Measurements from ENCODE around the gene LRMDA.
A peak's percentile ranks its signal among the peaks of the same experiment; 100 is the strongest.
"Not testable (repeated sequence)": the region's sequence is repeated elsewhere in the genome, so short reads cannot be mapped to it uniquely, and the experiment has no call there.

LRMDA gene

DNA sequence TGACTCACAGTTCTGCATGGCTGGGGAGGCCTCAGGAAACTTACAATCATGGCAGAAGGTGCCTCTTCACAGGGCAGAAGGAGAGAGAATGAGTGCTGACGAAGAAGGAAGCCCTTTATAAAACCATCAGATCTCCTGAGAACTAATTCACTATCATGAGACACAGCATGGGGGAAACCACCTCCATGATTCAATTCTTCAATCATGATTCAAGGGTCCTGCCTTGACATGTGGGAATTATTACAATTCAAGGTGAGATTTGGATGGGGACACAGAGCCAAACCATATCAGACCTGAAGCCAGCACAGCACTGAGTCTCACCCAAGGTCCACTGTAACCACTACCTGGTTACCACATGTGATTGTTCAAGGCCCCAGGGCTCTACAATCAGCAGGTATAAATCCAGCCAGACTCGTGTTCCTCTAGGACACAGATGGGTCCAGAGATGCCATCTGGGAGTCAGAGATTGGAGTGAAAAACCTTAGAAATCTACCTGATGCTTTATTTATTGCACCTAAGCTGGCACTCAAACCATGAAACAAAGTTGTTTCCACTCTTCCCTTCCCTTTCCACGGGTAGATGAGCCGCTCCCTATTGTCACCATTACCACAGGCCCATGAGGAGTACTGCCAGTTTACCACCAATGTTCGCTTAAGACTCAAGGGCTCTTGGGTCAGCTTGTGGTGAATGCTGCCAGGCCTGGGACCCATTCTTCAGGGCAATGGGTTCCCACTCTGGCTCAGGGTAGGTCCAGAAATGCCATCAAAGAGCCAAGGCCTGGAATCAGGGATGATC, 1061.5 kb downstream of the LRMDA start:
- no peak for DNase-seq

GRCh38 chr10:76497666-76498065, 1066.2 kb downstream of the LRMDA start:
- no peak for DNase-seq

DNA sequence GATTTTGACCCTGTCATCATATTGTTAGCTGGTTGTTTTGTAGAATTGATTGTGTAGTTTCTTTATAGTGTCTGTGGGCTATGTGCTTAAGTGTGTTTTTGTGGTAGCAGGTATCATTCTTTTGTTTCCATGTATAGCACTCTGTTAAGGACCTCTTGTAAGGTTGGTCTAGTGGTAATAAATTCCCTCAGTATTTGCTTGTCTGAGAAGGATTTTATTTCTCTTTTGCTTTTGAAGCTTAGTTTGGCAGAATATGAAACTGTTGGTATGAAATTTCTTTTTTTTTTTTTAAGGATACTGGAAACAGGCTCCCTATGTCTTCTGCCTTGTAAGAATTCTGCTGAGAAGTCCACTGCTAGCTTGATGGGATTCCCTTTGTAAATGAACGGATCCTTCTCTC, 1073.4 kb downstream of the LRMDA start:
- no peak for DNase-seq

DNA sequence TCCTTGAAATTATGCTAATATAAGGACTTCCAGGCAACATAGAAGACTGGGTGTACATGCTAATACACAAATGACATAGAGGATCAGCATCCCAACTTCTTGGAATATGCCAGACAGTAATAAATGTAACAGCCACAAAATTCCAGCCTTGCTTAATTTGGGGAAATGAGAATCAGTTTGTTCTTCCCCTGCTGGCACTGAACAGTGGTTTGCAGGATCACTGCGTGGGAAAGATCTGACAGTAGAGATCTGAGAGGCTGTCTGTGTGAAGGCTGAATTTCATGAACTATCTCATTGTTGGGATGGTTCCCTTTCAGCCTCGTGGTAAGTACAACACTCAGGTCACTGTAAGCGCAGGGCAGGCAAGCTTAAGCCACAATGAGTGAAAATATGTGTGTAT, 1078.0 kb downstream of the LRMDA start:
- no peak for DNase-seq

DNA sequence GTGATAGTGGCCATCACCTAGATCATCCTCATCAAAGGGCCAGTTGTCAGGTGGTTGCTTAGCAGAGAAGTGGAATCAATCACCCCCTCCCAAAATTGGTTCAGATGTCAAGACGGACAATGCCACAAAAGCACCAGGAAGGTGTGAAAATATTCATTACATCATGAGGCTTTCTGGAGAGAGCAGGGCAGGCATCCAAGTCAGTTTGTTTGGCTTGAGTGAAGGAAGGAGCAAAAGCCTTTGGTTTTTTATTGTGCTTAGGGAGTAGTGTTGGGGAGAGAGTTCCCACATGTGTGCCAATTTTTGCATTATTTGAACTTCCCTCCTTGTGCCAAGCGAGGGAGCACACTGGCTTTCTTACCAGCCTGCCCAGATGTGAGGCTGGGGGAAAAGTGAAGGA, 1082.9 kb downstream of the LRMDA start:
- DNase-seq, result no peak

GRCh38 chr10:76514869-76515268, 1083.4 kb downstream of the LRMDA start:
- DNase-seq, result no peak

GRCh38 chr10:76522547-76522946, 1091.1 kb downstream of the LRMDA start:
- no peak for DNase-seq

DNA sequence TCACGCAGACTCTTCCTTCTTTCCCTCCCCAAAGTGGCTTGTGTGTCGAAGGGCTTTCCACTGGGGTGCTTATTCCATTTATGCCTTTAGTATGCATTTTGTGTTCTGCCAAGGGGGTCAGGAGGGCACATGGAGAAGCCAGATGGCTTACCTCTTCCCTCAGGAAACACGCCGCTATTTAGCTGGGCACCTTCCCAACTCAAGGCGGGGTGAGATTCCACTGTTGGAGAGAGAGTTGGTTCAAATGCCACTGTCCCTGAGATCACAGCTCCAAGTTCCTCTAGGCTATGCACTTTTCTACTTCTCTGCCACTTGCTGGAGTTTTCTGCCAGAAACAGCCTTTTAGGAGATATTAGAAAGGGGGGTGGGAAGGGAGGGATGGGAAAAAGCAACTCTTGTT, 1091.8 kb downstream of the LRMDA start:
- DNase-seq, result no peak

DNA sequence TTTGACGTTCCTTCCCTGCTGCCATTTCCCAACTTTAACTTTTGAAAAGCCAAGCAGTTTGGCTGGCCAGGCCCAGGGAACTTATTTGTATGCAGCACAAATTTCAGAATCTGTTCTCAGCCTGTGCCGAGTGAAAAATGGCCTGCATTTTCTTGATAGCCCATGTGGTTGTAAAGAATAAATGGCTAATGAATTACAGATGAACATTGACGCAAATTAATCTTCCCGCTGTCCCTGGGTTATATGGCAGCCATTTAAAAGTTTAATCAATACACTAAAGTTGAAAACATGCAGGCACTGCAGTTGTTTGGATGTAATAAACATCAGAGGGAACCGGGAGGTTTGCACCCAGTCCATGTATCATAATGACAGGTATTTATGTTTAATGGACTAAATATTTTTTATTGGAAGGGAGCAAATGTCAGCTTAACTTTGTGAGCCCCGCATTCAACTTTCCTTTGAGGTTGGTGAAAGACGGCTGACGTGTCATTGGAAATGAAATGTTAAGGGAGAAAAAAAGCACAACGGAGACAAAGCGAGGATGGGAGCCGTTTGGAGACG, 1092.4 kb downstream of the LRMDA start:
- no peak for DNase-seq

GRCh38 chr10:76526833-76527232, 1095.4 kb downstream of the LRMDA start:
- DNase-seq, result not testable (repeated sequence)

GRCh38 chr10:76540331-76540730, 1108.9 kb downstream of the LRMDA start:
- no peak for DNase-seq

GRCh38 chr10:76540786-76541185, 1109.4 kb downstream of the LRMDA start:
- DNase-seq, result no peak

DNA sequence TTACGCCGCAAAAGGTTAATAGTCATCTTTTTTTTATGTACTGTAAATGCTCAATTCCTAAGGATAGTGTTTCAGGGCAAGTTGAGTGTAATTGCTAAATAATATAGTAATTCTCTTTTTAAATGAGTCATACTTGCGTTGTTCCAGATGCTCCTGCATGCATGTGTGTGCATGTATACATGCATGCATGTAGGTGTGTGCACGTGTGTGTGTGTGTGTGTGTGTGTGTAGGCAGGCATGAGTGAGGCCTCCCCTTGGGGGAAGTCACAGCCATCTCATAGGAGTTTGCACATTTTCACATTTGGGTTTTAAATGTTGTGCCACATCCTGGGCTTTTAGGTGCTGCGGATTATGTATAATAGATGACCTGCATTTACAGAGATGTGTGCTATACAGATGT, 1110.4 kb downstream of the LRMDA start:
- no peak for DNase-seq

- DNase-seq, result no peak
Measured at GRCh38 chr10:76542307-76542930, 1111.0 kb downstream of the LRMDA start.

- no peak for DNase-seq
Measured at GRCh38 chr10:76543655-76544054, 1112.2 kb downstream of the LRMDA start.

DNA sequence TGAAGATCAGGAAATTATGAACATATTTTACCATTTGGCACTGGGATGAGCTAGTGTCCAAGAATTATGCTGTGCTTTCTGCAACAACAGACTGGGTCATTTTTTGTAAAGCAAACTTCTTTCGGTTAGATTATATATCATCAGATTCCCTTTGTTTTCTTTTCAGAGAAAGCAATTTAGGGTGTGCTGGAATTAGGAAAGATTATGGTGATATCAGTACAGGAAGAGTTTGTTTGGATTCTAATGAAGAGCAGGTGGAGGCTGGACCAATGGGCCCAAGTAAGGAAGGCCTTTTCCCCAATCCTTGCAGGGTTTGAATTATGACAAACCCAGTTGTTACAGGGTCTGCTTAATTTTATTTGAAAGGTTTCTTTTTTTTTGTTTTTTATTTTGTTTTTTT, 1113.4 kb downstream of the LRMDA start:
- DNase-seq, result no peak

DNA sequence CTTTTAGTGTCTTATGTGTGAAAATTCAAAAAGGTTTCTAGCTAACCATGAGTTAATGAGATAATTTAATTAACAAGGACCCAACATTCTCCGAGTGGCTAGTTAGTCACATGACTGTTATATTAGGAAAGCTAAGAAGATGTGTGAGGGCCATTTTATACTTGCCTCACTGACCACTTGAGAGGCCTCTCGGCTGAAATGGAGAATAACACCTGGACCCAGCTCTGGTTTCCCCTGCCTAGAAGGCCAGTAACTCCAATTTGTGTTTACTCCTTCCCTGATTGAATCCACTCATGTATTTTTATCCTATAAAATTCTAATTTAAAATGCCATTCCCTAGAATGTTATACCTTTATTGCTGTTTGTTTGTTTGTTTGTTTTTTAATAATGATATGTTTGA, 1115.0 kb downstream of the LRMDA start:
- DNase-seq, result no peak

GRCh38 chr10:76547352-76547972, 1116.0 kb downstream of the LRMDA start:
- peak in 1 of 4 experiments; percentile 12 for DNase-seq

GRCh38 chr10:76548716-76549115, 1117.3 kb downstream of the LRMDA start:
- DNase-seq, result no peak

- no peak for DNase-seq
Measured at GRCh38 chr10:76549171-76549570, 1117.7 kb downstream of the LRMDA start.

GRCh38 chr10:76550806-76551205, 1119.4 kb downstream of the LRMDA start:
- DNase-seq, result no peak

DNA sequence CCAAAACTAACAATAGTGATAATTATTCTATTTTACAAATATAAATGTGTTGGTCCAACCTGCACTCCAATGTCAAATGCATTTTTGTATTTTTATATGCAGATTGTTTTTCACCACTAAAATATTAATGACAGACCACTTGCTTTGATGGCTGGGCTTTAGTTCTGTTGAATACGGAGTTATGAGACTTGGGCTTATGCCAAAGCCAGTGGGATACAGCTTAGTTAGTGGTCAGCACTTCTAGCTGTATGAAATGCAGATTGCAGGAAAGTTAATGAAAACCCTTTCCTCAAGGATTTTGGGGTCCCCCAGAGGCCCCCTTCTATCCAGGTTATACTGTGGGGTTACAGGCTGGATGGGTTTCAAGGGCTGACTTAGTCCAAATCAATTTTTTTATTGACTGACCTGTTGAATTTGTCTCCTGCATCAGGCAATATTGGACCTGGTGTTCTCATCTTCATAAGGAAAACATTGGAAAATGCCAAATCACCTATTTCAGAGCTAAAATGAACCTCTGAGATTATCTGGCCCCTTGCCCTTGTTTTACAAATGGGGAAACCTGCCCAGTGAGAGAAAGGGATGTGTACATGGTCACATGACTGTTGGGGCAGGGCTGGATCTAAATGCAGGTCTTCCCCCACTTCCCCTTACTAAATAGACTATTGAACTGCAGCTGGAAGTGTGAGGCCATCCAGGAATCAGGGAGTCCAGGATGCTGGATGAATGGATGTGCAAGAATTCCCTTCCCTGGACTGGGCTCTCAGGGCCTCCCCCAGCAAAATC, 1120.9 kb downstream of the LRMDA start:
- no peak for DNase-seq

All from activated naive CD4-positive, alpha-beta T cell (primary cell).